Stimulated activated CD4-positive, alpha-beta T cell treated with anti-CD3 and anti-CD28 coated beads, TNF-alpha, amount 100 ng/mL, for 24 hours (primary cell): ENCODE data around the gene FLYWCH2.
"Not testable (repeated sequence)": the region's sequence is repeated elsewhere in the genome, so short reads cannot be mapped to it uniquely, and the experiment has no call there.

Experiments used
- DNase-seq, 3 experiments: peaks; one replicate each; pipeline ENCODE4 v3.0.0-alpha.2; 2020; ENCODE audit warnings: low read depth in 3 of 3

Gene FLYWCH2

DNA sequence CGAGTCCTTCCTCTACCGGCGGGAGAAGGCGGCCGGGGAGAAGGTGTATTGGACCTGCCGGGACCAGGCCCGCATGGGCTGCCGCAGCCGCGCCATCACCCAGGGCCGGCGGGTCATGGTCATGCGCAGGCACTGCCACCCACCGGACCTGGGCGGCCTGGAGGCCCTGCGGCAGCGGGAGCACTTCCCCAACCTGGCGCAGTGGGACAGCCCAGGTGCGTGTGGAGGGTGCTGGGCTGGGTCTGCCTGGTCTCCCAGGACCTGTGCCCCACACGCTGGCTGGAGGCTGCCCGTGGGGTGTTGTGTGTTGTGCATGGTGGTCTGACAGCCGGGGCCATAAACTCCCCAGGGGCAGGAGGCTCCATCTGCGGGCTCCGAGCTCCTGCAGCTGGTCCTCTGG, 54.2 kb downstream of the FLYWCH2 start:
- no peak for DNase-seq

DNA sequence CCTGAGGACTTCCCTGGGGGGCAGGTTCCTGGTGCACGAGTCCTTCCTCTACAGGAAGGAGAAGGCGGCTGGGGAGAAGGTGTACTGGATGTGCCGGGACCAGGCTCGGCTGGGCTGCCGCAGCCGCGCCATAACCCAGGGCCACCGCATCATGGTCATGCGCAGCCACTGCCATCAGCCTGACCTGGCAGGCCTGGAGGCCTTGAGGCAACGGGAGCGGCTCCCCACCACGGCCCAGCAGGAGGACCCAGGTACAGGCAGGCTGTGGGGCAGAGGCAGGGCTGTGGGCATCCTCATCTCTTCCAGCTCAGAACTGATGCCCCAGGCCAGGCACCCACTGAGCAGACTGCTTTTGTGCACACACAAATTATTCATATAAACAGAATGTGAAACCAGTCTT, 55.2 kb downstream of the FLYWCH2 start:
- no peak for DNase-seq

- no peak for DNase-seq
Measured at GRCh38 chr16:2939968-2940367, 57.0 kb downstream of the FLYWCH2 start.

GRCh38 chr16:2942045-2942444, 59.0 kb downstream of the FLYWCH2 start:
- DNase-seq, result no peak

GRCh38 chr16:2943716-2944115, 60.7 kb downstream of the FLYWCH2 start:
- DNase-seq, result not testable (repeated sequence)

DNA sequence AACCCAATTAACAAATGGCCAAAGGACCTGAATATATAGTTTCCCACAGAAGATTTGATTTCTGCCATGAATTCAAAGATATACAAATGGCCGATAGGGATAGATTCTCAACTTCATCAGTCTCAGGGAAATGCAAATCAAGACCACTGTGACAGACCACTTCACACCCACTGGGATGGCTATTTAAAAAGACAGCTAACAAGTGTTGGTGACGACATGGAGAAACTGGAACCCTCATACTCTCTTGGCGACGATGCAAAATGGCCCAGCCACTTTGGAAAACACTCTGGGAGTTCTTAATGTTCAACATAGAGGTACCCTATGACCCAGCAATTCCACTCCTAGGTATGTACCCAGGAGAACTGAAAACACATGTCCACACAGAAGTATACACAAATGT, 63.6 kb downstream of the FLYWCH2 start:
- no peak for DNase-seq
